ENCODE measurements around the gene PPFIA3.

DNA sequence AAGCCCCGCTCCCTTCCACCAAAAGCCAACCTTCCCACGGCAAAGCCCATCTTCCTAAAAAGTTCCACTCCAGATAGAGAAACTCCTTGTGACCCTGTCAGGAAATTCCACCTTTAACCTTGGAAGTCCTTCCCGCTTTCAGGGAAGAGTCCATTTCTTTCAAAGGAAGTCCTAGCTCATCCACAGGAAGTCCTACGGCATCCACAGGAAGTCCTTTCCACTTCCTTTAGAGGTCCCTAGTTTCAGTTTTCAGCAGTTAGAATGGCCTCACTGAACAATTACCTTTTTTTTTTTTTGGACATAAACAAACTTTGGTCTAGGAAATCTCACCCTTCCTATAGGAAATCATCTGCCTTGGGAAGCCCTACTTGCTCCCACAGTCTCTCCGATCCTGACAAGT is 69.9 kb downstream of the PPFIA3 start:
- TF ChIP-seq GATA2 (IDR thresholded peaks at IDR 0.05; ENCODE audit: low read depth, low read length) (no peak), GATA3 (IDR thresholded peaks at IDR 0.05; ENCODE audit: low read depth, low read length) (no peak)

Measured in SH-SY5Y (cell line).